ENCODE data around the gene DENND1A.

DNA sequence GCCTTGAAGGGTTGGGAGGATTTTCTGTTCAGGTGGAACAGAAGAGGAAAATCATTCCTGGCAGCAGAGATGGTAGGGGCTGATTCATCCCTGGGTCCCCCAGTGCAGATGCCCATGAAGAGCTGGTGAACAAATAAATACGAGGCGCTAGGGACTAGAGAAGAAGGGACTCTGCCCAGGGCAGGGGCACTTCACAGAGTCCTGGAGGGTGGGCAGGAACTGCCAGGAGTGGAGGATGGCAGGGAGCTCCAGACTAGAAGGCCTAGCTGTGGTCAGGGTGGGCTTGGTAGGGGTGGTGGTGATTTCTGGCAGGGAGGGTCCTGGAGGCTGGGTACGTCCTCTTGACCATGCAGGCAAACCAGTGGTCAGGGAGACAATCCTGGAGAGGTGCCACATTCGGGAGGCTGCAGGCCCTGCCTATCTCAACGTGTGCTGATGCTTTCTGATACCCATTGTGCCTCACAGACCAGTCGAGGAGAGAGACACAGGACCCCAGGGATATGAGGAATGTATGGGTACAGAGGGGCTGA, 504.0 kb downstream of the DENND1A start:
- TF ChIP-seq, protein P1, sequence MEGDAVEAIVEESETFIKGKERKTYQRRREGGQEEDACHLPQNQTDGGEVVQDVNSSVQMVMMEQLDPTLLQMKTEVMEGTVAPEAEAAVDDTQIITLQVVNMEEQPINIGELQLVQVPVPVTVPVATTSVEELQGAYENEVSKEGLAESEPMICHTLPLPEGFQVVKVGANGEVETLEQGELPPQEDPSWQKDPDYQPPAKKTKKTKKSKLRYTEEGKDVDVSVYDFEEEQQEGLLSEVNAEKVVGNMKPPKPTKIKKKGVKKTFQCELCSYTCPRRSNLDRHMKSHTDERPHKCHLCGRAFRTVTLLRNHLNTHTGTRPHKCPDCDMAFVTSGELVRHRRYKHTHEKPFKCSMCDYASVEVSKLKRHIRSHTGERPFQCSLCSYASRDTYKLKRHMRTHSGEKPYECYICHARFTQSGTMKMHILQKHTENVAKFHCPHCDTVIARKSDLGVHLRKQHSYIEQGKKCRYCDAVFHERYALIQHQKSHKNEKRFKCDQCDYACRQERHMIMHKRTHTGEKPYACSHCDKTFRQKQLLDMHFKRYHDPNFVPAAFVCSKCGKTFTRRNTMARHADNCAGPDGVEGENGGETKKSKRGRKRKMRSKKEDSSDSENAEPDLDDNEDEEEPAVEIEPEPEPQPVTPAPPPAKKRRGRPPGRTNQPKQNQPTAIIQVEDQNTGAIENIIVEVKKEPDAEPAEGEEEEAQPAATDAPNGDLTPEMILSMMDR (IDR thresholded peaks at IDR 0.05), result no peak
- TF ChIP-seq POLR2A (IDR thresholded peaks at IDR 0.05), result no peak
